ENCODE results near the gene RSRC1.

The RSRC1 gene

DNA sequence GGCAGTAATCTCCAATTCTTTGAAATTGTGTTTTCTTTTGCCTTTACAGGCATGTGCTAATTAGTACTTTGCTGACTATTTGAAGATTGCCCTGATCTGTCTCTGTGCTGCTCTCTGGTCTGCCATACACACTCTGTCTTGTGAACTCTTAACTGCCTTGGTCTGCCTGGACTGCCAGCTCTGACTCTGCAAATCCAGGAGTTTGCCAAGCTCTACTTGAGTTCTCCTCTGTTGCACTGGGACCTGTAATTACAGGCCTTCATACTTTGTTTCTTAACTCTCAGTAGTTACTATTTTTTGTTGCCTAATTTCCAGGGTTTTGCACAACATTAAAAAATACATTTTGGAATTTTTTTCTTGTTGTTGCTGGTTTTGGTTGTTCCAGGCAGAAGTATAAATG, 155.0 kb downstream of the RSRC1 start:
- no peak for TF ChIP-seq EZH2phosphoT487 (IDR thresholded peaks at IDR 0.05; ENCODE audit: low read depth)
- TF ChIP-seq CTCF (IDR thresholded peaks at IDR 0.05; ENCODE audit: low read depth, low read length) = no peak
- peaks cover 17% of the 10 kb centered on the region for H3K36me3 ChIP-seq (replicated peaks; ENCODE audit: low read depth, low read length)
- no peak overlapping the region for H3K4me2 ChIP-seq (ENCODE audit: low read length)
- H3K4me3 ChIP-seq (ENCODE audit: low read length) = no peak overlapping the region
- H3K27ac ChIP-seq (ENCODE audit: low read length) = no peak overlapping the region
- no peak overlapping the region for H2AFZ ChIP-seq (ENCODE audit: low read depth, low read length)
- no peaks in the 10 kb centered on the region for H3K4me1 ChIP-seq (ENCODE audit: low read length)
- H3K27me3 ChIP-seq (ENCODE audit: low read depth, low read length) = no peaks in the 10 kb centered on the region
- H3K9me3 ChIP-seq (ENCODE audit: insufficient read depth, low read length) = peaks cover 24% of the 10 kb centered on the region; the same call in 1 of the 2 replicates
- no peak overlapping the region for H3K9ac ChIP-seq (ENCODE audit: low read length)
- no peaks in the 10 kb centered on the region; the same call in 1 of the 2 replicates for H3K79me2 ChIP-seq (ENCODE audit: low read length)
- H4K20me1 ChIP-seq (ENCODE audit: insufficient read depth, low read length) = no peaks in the 10 kb centered on the region

- Histone ChIP-seq H3K9ac (ENCODE audit: low read length) (no peak overlapping the region), H3K9me3 (ENCODE audit: insufficient read depth, low read length) (peaks cover 24% of the 10 kb centered on the region; the same call in 1 of the 2 replicates), H3K79me2 (ENCODE audit: low read length) (no peaks in the 10 kb centered on the region; the same call in 1 of the 2 replicates), H3K4me3 (ENCODE audit: low read length) (no peak overlapping the region), H4K20me1 (ENCODE audit: insufficient read depth, low read length) (no peaks in the 10 kb centered on the region), H3K36me3 (replicated peaks; ENCODE audit: low read depth, low read length) (peaks cover 17% of the 10 kb centered on the region), H3K27ac (ENCODE audit: low read length) (no peak overlapping the region), H3K4me1 (ENCODE audit: low read length) (no peaks in the 10 kb centered on the region), H2AFZ (ENCODE audit: low read depth, low read length) (no peak overlapping the region), H3K27me3 (ENCODE audit: low read depth, low read length) (no peaks in the 10 kb centered on the region), H3K4me2 (ENCODE audit: low read length) (no peak overlapping the region)
- TF ChIP-seq EZH2phosphoT487 (IDR thresholded peaks at IDR 0.05; ENCODE audit: low read depth) (no peak), CTCF (IDR thresholded peaks at IDR 0.05; ENCODE audit: low read depth, low read length) (no peak)
Observed at GRCh38 chr3:158267015-158267414, 157.1 kb downstream of the RSRC1 start.

GRCh38 chr3:158269942-158270341, 160.1 kb downstream of the RSRC1 start:
- Histone ChIP-seq H3K27ac (ENCODE audit: low read length) (no peak overlapping the region), H3K79me2 (ENCODE audit: low read length) (no peaks in the 10 kb centered on the region), H3K4me2 (ENCODE audit: low read length) (no peak overlapping the region), H3K4me1 (ENCODE audit: low read length) (no peaks in the 10 kb centered on the region), H2AFZ (ENCODE audit: low read depth, low read length) (no peak overlapping the region), H3K4me3 (ENCODE audit: low read length) (no peak overlapping the region), H3K36me3 (replicated peaks; ENCODE audit: low read depth, low read length) (peaks cover 17% of the 10 kb centered on the region), H4K20me1 (ENCODE audit: insufficient read depth, low read length) (no peaks in the 10 kb centered on the region), H3K9ac (ENCODE audit: low read length) (no peak overlapping the region), H3K27me3 (ENCODE audit: low read depth, low read length) (no peaks in the 10 kb centered on the region), H3K9me3 (ENCODE audit: insufficient read depth, low read length) (peaks cover 24% of the 10 kb centered on the region; the same call in 1 of the 2 replicates)
- TF ChIP-seq CTCF (IDR thresholded peaks at IDR 0.05; ENCODE audit: low read depth, low read length) (no peak), EZH2phosphoT487 (IDR thresholded peaks at IDR 0.05; ENCODE audit: low read depth) (no peak)

- no peak overlapping the region for H3K27ac ChIP-seq (ENCODE audit: low read length)
- no peak overlapping the region for H3K4me3 ChIP-seq (ENCODE audit: low read length)
- no peaks in the 10 kb centered on the region for H3K4me1 ChIP-seq (ENCODE audit: low read length)
- no peak overlapping the region for H3K9ac ChIP-seq (ENCODE audit: low read length)
- H3K36me3 ChIP-seq (replicated peaks; ENCODE audit: low read depth, low read length) = peaks cover 10% of the 10 kb centered on the region
- no peak overlapping the region for H2AFZ ChIP-seq (ENCODE audit: low read depth, low read length)
- no peak overlapping the region for H3K4me2 ChIP-seq (ENCODE audit: low read length)
- peaks cover 12% of the 10 kb centered on the region; the same call in 1 of the 2 replicates for H3K9me3 ChIP-seq (ENCODE audit: insufficient read depth, low read length)
- no peak for TF ChIP-seq EZH2phosphoT487 (IDR thresholded peaks at IDR 0.05; ENCODE audit: low read depth)
- TF ChIP-seq CTCF (IDR thresholded peaks at IDR 0.05; ENCODE audit: low read depth, low read length) = no peak
- no peaks in the 10 kb centered on the region for H3K27me3 ChIP-seq (ENCODE audit: low read depth, low read length)
- H4K20me1 ChIP-seq (ENCODE audit: insufficient read depth, low read length) = no peaks in the 10 kb centered on the region
- no peaks in the 10 kb centered on the region for H3K79me2 ChIP-seq (ENCODE audit: low read length)
Observed at GRCh38 chr3:158272081-158272480, 162.2 kb downstream of the RSRC1 start.
